DOHH2 (cell line): Measurements from ENCODE around the gene H1-8.

Experiments
- H3F3A ChIP-seq: fragments of 200-600 bp; sonication (generic), shearing (Covaris generic); 2 replicates; pipeline ENCODE4 v1.6.0; 2016; ENCODE audit warnings: antibody characterized with exemption, mild to moderate bottlenecking; ENCODE audit not compliant: control insufficient read depth, insufficient read depth
- H3K27ac ChIP-seq: fragments of 200-600 bp; sonication (generic); 2 replicates; pipeline ENCODE4 v1.5.1; 2014; ENCODE audit warnings: low read depth, mild to moderate bottlenecking, low read length, moderate library complexity
- H3K27me3 ChIP-seq: fragments of 200-600 bp; sonication (generic); 2 replicates; pipeline ENCODE4 v1.6.1; 2014; ENCODE audit warnings: mild to moderate bottlenecking, low read length, mixed read lengths; ENCODE audit not compliant: control insufficient read depth
- H3K36me3 ChIP-seq: fragments of 200-600 bp; sonication (generic); 2 replicates; pipeline ENCODE4 v1.6.1; 2014; ENCODE audit warnings: mild to moderate bottlenecking, low read length, moderate library complexity, mixed read lengths; ENCODE audit not compliant: control insufficient read depth
- H3K4me1 ChIP-seq: fragments of 200-600 bp; sonication (generic); 2 replicates; pipeline ENCODE4 v1.6.1; 2014; ENCODE audit warnings: mild to moderate bottlenecking, low read length, mixed read lengths; ENCODE audit not compliant: control insufficient read depth
- H3K4me2 ChIP-seq: fragments of 200-600 bp; sonication (generic); 2 replicates; pipeline ENCODE4 v1.6.0; 2014; ENCODE audit warnings: mild to moderate bottlenecking, low read length, moderate library complexity
- H3K4me3 ChIP-seq: fragments of 200-600 bp; sonication (generic); 2 replicates; pipeline ENCODE4 v1.5.1; 2014; ENCODE audit warnings: mild to moderate bottlenecking, low read length, mixed read lengths
- H3K79me2 ChIP-seq: fragments of 200-600 bp; sonication (generic); 2 replicates; pipeline ENCODE4 v1.6.1; 2014; ENCODE audit warnings: mild to moderate bottlenecking, low read length, mixed read lengths; ENCODE audit not compliant: control insufficient read depth
- H3K9me2 ChIP-seq: fragments of 200-600 bp; sonication (generic); replicated peaks from 2 replicates; pipeline ENCODE4 v1.6.1; 2014; ENCODE audit warnings: mild to moderate bottlenecking, low read length, mixed read lengths; ENCODE audit not compliant: control insufficient read depth
- H3K9me3 ChIP-seq: fragments of 200-600 bp; sonication (generic); 2 replicates; pipeline ENCODE4 v1.6.1; 2014; ENCODE audit warnings: antibody characterized with exemption, low read length, mixed read lengths; ENCODE audit not compliant: control insufficient read depth, insufficient read depth
- H4K20me1 ChIP-seq: fragments of 200-600 bp; sonication (generic); 2 replicates; pipeline ENCODE4 v1.6.0; 2014; ENCODE audit warnings: low read depth, mild to moderate bottlenecking, antibody characterized with exemption, low read length, moderate library complexity; ENCODE audit not compliant: control insufficient read depth, insufficient read depth
- CTCF ChIP-seq: fragments of 200-600 bp; sonication (generic); IDR thresholded peaks from one replicate; pipeline ENCODE4 v1.5.1; 2014; ENCODE audit warnings: antibody characterized with exemption, mild to moderate bottlenecking, low read depth, low read length; ENCODE audit not compliant: poor library complexity, severe bottlenecking
- EZH2phosphoT487 ChIP-seq: fragments of 200-600 bp; sonication (generic); IDR thresholded peaks from 2 replicates; pipeline ENCODE4 v1.6.1; 2017; ENCODE audit warnings: borderline replicate concordance, mild to moderate bottlenecking, antibody characterized with exemption, low read length, moderate library complexity, mixed read lengths

H1-8 gene

GRCh38 chr3:129529436-129530210, 13.4 kb upstream of the H1-8 start:
- H3K4me1 ChIP-seq, result peaks cover 13% of the 10 kb centered on the region
- no peak overlapping the region for H3K27ac ChIP-seq
- no peaks in the 10 kb centered on the region for H3K79me2 ChIP-seq
- no peaks in the 10 kb centered on the region for H3K9me3 ChIP-seq
- H3K4me3 ChIP-seq, result no peak overlapping the region
- H3F3A ChIP-seq, result no peaks in the 10 kb centered on the region
- H4K20me1 ChIP-seq, result no peaks in the 10 kb centered on the region
- no peaks in the 10 kb centered on the region for H3K9me2 ChIP-seq
- H3K27me3 ChIP-seq, result no peaks in the 10 kb centered on the region
- no peak for TF ChIP-seq CTCF
- no peak for TF ChIP-seq EZH2phosphoT487
- H3K36me3 ChIP-seq, result no peaks in the 10 kb centered on the region
- H3K4me2 ChIP-seq, result no peak overlapping the region

GRCh38 chr3:129530251-129530791, 12.7 kb upstream of the H1-8 start:
- H3K9me3 ChIP-seq, result no peaks in the 10 kb centered on the region
- no peak for TF ChIP-seq CTCF
- TF ChIP-seq EZH2phosphoT487, result no peak
- peaks cover 13% of the 10 kb centered on the region for H3K4me1 ChIP-seq
- no peak overlapping the region for H3K4me3 ChIP-seq
- H3K27me3 ChIP-seq, result no peaks in the 10 kb centered on the region
- no peaks in the 10 kb centered on the region for H3K79me2 ChIP-seq
- no peak overlapping the region for H3K27ac ChIP-seq
- no peaks in the 10 kb centered on the region for H3K9me2 ChIP-seq
- H3K36me3 ChIP-seq, result no peaks in the 10 kb centered on the region
- H4K20me1 ChIP-seq, result no peaks in the 10 kb centered on the region
- no peaks in the 10 kb centered on the region for H3F3A ChIP-seq
- no peak overlapping the region for H3K4me2 ChIP-seq

GRCh38 chr3:129530821-129531220, 12.2 kb upstream of the H1-8 start:
- H3K79me2 ChIP-seq, result no peaks in the 10 kb centered on the region
- no peaks in the 10 kb centered on the region for H3F3A ChIP-seq
- H3K36me3 ChIP-seq, result no peaks in the 10 kb centered on the region
- no peaks in the 10 kb centered on the region for H3K27me3 ChIP-seq
- TF ChIP-seq CTCF (no peak), EZH2phosphoT487 (no peak)
- no peaks in the 10 kb centered on the region for H4K20me1 ChIP-seq
- H3K9me2 ChIP-seq, result no peaks in the 10 kb centered on the region
- H3K9me3 ChIP-seq, result no peaks in the 10 kb centered on the region
- H3K4me1 ChIP-seq, result peaks cover 8% of the 10 kb centered on the region
- no peak overlapping the region for H3K27ac ChIP-seq
- no peak overlapping the region for H3K4me2 ChIP-seq
- H3K4me3 ChIP-seq, result no peak overlapping the region
